Gastroesophageal sphincter (tissue), 4 donors: ENCODE results near the gene PELI2. TPM values are rescaled to one million over a fixed set of nuclear protein-coding genes. Genes with fewer than 3 reads are reported as not detected.

Experiments used
- ATAC-seq: fragments of 150-250 bp; one replicate; pipeline ENCODE4 v1.9.1; 2016; ENCODE audit warnings: mild to moderate bottlenecking, moderate library complexity
- H3K27ac ChIP-seq, 4 donors: fragments of 200-600 bp; sonication (generic) in 3 of 4; 1 replicate in 3 of 4; 2 replicates in 1 of 4; pipeline ENCODE4 v1.5.1; 2016 to 2019
- H3K27me3 ChIP-seq: fragments of 200-600 bp; sonication (generic); one replicate; pipeline ENCODE4 v1.5.1; 2019
- H3K36me3 ChIP-seq, 2 donors: fragments of 200-600 bp; sonication (generic); one replicate each; pipeline ENCODE4 v1.5.1; 2019; ENCODE audit warnings: control low read depth in 1 of 2
- H3K4me1 ChIP-seq, 3 donors: fragments of 200-600 bp; sonication (generic); 1 replicate in 2 of 3; 2 replicates in 1 of 3; pipeline ENCODE4 v1.5.1; 2016 to 2019; ENCODE audit warnings: control low read depth in 2 of 3
- H3K4me3 ChIP-seq, 2 donors: fragments of 200-600 bp; sonication (generic); one replicate each; pipeline ENCODE4 v1.5.1; 2019; ENCODE audit warnings: mild to moderate bottlenecking in 1 of 2, moderate library complexity in 1 of 2
- H3K9me3 ChIP-seq, 3 donors: fragments of 200-600 bp; sonication (generic); one replicate each; pipeline ENCODE4 v1.5.1; 2017 to 2019; ENCODE audit warnings: control low read depth in 2 of 3
- CTCF ChIP-seq, 4 experiments: fragments of 200-600 bp in 2 of 4; fragments of 450-650 bp in 2 of 4; sonication (generic) in 1 of 4; IDR thresholded peaks; one replicate each; pipeline ENCODE4 v1.5.1; 2017 to 2019; ENCODE audit warnings: antibody characterized with exemption in 4 of 4, mild to moderate bottlenecking in 2 of 4, moderate library complexity in 2 of 4
- EP300 ChIP-seq: sonication (generic); formaldehyde crosslinking; IDR thresholded peaks from one replicate; pipeline ENCODE4 v1.6.1; 2017; ENCODE audit warnings: antibody characterized with exemption, mild to moderate bottlenecking
- POLR2A ChIP-seq, 2 donors: fragments of 450-650 bp; IDR thresholded peaks; one replicate each; pipeline ENCODE4 v1.6.1; 2017; ENCODE audit warnings: antibody characterized with exemption in 2 of 2, mild to moderate bottlenecking in 2 of 2, moderate library complexity in 1 of 2
- POLR2AphosphoS5 ChIP-seq: sonication (generic); formaldehyde crosslinking; IDR thresholded peaks from one replicate; pipeline ENCODE4 v1.6.1; 2017; ENCODE audit warnings: antibody characterized with exemption
- WGBS, 2 donors: methylation state at CpG; one replicate each; pipeline ENCODE4 v1.1.5; 2018; ENCODE audit warnings: low coverage in 1 of 2; 5-methylcytosine and 5-hydroxymethylcytosine counted together
- total RNA-seq, 4 donors: library from RNA; depleted of rRNA; stranded (reverse); fragments of >200 nt; gene quantifications; one replicate each; pipeline ENCODE4 v1.1.0, GENCODE V29; 2016

Gene PELI2
- total RNA-seq, 4 donors from 2014 or later = 10.5 to 30.0 (median 12.3) TPM

GRCh38 chr14:56219666-56220413, 101.6 kb downstream of the PELI2 start:
- Histone ChIP-seq H3K4me1 (peaks cover 0 to 60% (median 7%) of the 10 kb centered on the region in 3 donors), H3K27me3 (no peaks in the 10 kb centered on the region), H3K27ac (no peak overlapping the region), H3K4me3 (no peak overlapping the region), H3K9me3 (no peaks in the 10 kb centered on the region), H3K36me3 (no peaks in the 10 kb centered on the region)
- no peak for TF ChIP-seq CTCF (IDR thresholded peaks at IDR 0.05)
- TF ChIP-seq EP300 = no peak
- no peak for TF ChIP-seq POLR2AphosphoS5
- TF ChIP-seq POLR2A (IDR thresholded peaks at IDR 0.05) = no peak
- no peak for ATAC-seq
- WGBS, 2 donors = 33 to 41% methylated on average over 4 to 7 of the region's 7 CpGs

GRCh38 chr14:56221382-56222128, 103.3 kb downstream of the PELI2 start:
- no peak for ATAC-seq
- no peak for TF ChIP-seq CTCF (IDR thresholded peaks at IDR 0.05)
- TF ChIP-seq POLR2A (IDR thresholded peaks at IDR 0.05) = no peak
- no peak for TF ChIP-seq EP300
- no peak for TF ChIP-seq POLR2AphosphoS5
- H3K9me3 ChIP-seq = no peaks in the 10 kb centered on the region
- no peak overlapping the region for H3K27ac ChIP-seq
- peaks cover 0 to 5% of the 10 kb centered on the region in 2 donors for H3K36me3 ChIP-seq
- H3K4me3 ChIP-seq = no peak overlapping the region
- peaks cover 0 to 49% (median 3%) of the 10 kb centered on the region in 3 donors for H3K4me1 ChIP-seq
- WGBS, 2 donors = 68 to 86% methylated on average over 6 to 7 of the region's 7 CpGs
- no peaks in the 10 kb centered on the region for H3K27me3 ChIP-seq

DNA sequence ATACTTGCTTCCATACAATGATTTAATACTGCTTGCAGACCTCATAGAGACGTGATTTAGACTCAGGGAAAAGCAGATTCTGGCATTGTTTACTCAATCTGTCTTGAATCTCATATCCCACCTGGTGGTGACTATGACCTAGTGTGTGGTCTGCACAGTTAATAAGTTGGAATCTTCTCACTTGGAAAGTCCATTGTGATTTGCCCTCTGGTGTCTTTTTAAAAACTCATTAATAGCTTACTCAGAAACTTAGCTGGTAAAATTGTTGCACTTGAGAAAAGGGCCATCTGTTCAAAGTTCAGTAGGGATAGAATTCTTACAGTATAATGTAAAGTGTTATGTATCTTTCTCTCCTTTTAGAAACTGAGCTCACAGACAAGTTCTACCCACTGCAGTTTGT, 106.0 kb downstream of the PELI2 start:
- WGBS, 2 donors = 14 to 67% methylated on average over 1 of the region's 1 CpG
- H3K27me3 ChIP-seq = no peaks in the 10 kb centered on the region
- H3K4me3 ChIP-seq = no peak overlapping the region
- no peaks in the 10 kb centered on the region for H3K9me3 ChIP-seq
- H3K4me1 ChIP-seq = peaks cover 0 to 26% (median 0%) of the 10 kb centered on the region in 3 donors
- no peak overlapping the region for H3K27ac ChIP-seq
- H3K36me3 ChIP-seq = peaks cover 0 to 5% of the 10 kb centered on the region in 2 donors
- TF ChIP-seq CTCF (IDR thresholded peaks at IDR 0.05) (peak in 1 of 4 experiments; percentile 18), POLR2AphosphoS5 (no peak)
- ATAC-seq = no peak

DNA sequence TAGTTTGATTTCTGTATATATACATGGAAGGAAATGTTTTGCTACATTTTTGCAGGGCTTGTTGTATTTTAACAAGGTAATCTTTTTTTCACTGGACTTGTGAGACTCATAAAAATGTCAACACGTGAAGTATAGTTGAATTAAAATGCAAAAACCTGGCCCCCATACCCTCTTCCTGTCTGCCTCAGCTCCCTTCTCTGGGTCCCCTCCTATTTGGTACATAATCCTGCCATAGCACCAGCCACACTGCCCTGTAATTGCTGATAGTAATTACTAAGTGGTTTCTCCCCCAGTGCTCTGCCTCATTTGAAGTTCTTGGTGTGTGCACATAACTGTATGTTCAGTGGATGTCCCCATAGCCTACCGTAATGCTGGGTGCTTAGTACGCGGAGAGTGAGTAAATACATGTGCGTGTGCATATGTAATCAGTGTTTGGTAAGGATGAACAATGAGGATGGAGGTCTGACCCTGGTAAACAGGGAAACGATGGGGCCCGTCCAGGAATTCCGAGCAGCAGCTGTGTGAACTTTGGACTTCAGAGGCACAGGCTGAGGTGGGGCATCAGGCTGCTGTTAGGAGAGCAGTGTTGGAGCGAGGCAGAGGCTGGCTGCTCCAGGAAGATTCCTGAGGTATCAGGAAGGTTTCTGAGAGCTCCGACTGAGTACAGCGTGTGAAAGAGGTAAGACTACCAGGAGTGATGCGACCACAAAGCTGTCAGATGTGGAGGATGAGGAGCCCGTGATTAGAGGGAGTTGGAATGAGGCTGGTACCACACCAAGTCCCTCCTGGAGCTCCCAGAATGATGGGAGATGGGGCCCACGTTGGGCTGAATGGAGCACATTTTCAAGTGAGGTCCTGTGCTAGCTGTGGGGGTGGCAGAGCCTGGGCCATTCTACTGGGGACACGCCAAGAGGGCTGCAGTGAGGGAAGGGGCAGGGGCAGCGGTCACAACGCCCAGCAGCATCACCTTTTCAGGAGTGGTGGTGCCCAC, 106.8 kb downstream of the PELI2 start:
- H3K27me3 ChIP-seq = no peaks in the 10 kb centered on the region
- WGBS, 2 donors = 43 to 91% methylated on average over 1 to 9 of the region's 17 CpGs
- TF ChIP-seq CTCF (IDR thresholded peaks at IDR 0.05) (no peak), POLR2A (IDR thresholded peaks at IDR 0.05) (no peak), POLR2AphosphoS5 (no peak), EP300 (no peak)
- H3K27ac ChIP-seq = no peak overlapping the region
- H3K9me3 ChIP-seq = no peaks in the 10 kb centered on the region
- H3K4me3 ChIP-seq = no peak overlapping the region
- H3K4me1 ChIP-seq = peaks cover 0 to 18% (median 0%) of the 10 kb centered on the region in 3 donors
- ATAC-seq = no peak
- H3K36me3 ChIP-seq = peaks cover 0 to 5% of the 10 kb centered on the region in 2 donors
